Measurements from ENCODE around the gene ANKS1A.
A peak's percentile ranks its signal among the peaks of the same experiment; 100 is the strongest.

The ANKS1A gene

DNA sequence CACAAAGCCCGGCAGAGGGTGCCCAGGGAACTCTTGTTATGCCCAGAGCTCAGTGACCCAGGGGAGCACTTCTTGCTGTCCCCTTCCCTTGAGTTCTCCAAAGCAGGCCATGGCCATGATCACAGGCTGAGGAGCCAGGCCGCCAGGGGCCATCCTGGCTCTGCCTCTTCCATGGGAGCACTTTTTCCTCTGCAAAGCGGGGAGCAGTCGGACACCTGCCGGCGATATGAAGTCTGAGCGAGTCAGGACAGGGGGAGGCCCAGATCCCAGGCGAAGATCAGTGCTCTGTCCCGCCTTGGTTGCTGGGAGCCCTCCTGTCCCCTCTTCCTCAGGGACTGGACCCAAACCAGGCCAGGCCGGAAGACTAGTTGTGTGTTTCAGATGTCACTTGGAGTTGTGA is 184.2 kb downstream of the ANKS1A start:
- no peak for DNase-seq

DNA sequence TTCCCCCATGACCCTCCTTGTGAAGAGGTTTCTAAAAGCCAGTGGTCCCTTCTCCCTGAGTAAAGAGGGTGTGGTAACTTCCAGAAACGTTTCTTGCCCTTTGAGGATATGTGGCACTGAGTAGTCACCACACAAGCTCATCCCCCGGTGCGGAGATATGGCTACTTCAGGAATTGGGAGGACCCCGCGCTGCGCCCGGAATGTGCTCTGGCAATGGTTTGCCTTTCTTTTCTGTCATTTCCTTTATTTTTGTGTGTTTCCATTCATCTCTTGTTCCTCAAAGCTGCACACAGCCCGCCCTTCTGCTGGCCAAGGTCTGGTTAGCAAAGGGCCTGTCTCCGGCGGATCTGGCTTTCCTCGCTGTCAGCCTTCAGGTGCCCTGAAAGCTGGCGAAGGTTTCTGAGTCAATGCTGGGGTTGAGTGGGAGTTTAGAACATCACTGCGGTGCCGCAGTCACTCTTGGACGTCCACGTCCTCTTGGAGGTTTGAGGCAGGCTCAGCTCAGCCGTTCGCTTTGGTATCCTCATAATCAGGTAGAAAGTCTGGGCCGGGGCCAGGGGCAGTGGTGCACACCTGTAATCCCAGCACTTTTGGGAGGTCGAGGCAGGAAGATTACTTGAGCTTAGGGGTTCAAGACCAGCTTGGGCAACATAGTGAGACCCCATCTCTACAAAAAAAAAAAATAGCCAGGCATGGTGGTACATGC is 184.9 kb downstream of the ANKS1A start:
- no peak for DNase-seq

DNA sequence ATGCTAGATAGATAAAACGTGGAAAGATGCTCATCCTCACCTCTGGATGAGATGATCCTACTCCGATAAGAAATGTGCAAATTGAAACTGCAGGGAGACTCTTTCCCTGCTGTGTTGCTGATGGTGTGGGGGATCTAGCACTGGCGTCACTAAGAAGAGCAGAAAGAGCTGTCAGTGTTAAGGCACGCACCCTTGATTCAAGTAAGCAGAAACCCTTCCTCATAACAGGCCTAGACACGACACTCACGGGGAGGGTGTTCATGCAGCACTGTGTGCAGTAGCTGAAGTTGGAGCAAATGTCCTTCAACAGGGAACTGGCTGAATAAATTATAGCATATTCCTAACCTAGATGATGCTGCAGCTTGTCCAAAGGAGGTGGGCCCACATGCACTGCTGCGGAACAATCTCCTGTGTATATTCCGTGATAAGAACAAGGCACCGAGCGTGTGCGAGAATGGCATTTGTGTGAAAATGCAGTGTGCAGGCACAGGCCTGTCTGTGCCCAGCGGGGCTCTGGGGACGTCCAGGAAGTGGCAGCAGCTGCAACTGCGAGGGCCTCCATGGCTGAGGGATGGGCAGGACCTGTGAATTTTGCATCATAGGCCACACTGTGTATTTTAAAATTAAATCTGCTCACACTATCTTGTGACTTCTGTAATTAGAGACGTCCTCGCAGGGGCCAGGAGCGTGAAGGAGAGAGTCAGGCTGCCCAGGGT is 188.1 kb downstream of the ANKS1A start:
- peak; percentile 51 to 86 for DNase-seq

DNA sequence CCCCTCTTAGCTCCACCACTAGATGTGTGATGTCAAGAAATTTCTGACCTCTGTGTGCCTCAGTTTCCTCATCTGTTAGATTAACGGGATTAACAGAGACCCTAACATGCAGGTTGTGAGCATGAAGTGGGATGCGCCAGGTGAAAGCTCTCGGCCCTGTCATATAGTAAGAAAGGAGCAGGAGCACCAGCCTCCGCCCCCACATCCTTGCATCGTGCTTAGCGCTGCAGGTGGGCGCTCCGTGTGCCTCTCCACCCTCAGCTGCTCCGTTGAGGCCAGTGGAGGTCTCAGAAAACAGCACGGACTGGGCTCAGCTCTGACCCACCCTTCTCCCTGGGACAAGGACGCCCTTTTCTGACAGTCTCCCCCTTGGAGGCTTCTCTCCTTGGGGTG is 188.7 kb downstream of the ANKS1A start:
- no peak for DNase-seq

- no peak for DNase-seq
Observed at GRCh38 chr6:35078226-35078850, 189.3 kb downstream of the ANKS1A start.

DNA sequence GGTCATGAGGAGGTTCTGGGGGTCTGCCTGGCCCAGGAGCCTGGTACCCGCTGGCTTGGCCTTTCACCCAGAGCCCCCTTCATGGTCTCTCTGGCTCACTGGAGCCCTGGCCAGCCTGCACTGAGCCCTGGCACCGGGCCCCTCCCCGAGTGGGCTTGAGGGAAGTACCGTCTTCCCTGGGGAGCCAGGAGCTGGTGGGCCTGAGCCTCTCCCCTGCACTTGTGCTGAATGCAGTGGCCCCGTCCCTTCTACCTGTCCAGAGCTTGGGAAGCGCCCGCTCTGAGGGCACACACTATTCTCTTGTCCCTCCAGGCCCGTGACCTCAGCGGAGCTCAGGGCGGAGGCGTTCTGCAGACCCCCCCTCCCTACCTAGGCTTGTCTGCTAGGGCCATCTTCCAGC is 189.8 kb downstream of the ANKS1A start:
- no peak for DNase-seq

GRCh38 chr6:35079311-35080000 is 190.4 kb downstream of the ANKS1A start:
- no peak for DNase-seq

DNA sequence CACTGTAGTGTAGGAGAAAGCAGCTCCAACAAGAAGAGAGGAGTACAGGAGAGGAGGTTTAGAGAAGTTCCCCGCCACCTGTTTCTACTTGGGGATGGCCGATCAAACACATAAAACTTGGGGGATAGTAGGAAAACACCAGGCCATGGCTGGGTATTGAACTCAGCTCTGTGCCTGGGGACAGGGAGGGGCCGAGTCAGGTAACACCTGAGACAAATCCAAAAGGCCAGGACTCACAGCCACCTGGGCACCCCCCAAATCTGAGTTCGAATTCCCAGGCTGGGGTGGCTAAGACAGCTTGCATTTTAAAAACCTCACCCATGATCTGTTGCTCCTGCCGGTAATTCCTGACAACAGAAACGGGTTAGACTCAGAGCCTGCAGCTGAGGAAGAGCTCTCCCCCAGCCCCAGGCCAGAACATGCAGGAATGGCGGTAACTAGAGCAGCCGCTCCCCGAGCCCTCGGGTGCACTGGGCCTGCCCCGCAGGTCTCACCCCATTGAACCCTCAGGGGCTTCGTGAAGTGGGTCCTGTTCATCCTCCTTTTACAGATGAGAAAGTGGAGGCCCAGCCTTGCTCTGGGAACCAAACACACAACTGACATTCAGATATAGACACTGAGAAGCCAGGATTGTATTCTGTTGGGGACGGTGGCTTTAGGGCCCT is 191.1 kb downstream of the ANKS1A start:
- DNase-seq = no peak

DNA sequence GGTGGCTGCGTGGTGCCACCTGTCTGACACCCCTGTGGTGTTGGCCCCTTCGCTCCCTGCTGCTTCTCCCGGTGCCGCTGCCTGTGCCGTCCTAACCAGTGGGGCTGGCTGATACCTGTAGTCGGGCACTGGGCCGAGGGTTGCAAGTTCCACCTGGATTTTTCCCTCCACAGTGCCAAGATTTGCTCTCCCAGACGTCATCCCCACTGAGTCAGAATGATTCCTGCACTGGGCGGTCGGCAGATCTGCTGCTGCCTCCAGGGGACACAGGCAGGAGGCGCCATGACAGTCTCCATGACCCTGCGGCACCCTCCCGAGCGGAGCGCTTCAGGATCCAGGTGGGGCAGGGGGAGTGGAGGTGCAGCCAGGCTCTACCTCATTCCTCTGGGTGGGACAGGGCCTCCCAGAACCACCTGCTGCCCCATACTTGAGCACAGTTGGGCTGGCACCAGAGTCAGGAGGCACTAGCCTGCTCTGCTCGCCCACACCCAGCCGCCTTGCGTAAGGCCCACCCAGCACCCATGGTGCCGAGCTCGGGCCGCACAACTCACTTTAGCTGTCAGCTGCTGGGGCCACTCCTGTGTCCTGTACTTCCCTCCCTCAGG is 191.9 kb downstream of the ANKS1A start:
- DNase-seq = no peak

GRCh38 chr6:35081426-35081851 is 192.4 kb downstream of the ANKS1A start:
- no peak for DNase-seq

DNA sequence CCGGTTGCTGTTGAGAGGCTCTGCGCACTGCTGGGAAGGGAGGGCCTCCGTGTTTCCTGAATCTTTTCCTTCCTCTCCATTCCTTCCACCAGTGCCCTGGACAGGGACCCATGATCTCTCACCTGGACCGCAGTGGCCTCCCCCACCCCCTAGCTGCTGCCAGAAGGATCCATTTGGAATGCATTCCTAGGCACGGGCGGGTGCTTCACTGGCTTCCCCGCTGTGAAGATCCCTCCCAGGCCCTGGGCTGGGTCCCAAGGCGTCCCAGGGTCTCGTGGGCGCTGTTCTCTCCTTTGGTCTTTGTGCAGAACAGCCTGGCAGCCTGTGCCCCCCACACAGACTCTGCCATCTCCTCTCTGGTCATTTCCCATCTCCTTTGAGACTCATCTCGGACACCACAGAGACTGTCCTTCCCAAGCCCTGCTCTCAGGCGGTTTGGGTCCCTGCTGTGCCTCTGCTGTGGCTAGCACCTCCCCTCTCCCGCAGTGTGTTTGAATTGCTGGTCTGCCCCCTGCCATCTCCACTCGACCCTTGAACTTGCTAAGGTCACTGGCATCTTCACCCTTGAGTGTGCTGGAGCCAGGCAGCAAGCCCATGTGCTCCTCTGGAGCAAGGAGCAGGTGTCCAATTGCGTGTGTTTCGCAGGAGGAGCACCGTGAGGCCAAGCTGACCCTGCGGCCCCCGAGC is 193.1 kb downstream of the ANKS1A start:
- no peak for DNase-seq

GRCh38 chr6:35082733-35083403 is 193.8 kb downstream of the ANKS1A start:
- DNase-seq = no peak

GRCh38 chr6:35083507-35083906 is 194.5 kb downstream of the ANKS1A start:
- DNase-seq = no peak

DNA sequence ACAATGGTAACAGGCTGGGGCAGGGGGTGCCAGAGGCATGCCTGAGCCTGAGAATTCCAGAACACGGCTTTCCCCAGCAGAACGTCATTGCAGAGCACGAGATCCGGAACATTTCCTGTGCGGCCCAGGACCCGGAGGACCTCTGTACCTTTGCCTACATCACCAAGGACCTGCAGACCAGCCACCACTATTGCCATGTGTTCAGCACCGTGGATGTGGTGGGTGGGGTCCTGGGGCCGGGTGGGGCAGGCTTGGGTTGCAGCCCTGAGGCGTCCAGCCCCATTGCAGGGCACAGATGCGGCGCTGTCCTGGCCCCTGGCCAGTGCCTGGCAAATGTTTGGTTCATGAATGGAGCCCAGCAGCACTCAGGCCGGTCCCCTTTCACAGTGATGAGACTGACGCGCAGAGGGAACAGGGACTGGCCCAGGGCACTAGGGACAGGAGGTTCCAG is 195.0 kb downstream of the ANKS1A start:
- DNase-seq = no peak

DNA sequence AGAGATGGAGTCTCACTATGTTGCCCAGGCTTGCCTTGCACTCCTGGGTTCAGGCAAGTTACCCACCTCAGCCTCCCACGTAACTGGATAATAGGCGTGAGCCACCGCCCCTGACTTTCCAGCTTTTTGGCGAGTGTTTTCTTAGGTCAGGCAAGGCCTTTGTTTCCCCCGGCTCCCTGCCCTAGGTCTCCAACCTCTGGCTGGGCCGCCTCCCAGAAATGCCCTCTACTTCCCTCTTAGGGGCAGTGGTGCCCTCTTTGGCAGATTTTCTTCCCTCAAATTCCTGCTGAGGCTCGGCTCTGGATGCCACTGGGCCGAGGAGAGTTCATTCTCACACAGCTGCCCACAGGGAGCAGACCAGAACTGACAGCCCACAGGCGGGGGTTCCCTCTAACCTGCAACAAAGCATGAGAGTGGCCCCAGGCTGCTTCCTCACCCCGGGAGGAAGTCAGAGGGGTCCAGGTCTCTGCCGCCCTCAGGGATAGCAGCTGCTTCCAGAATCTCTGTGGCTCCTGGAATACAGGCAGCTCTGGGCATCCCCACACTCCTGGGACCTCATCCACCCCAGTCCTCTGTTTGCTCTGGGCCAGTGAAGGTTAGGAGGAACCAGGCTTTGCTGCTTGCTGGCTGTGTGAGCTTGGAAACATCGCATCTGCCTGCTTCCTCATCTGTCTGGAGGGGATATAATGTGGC is 195.6 kb downstream of the ANKS1A start:
- DNase-seq = no peak

DNA sequence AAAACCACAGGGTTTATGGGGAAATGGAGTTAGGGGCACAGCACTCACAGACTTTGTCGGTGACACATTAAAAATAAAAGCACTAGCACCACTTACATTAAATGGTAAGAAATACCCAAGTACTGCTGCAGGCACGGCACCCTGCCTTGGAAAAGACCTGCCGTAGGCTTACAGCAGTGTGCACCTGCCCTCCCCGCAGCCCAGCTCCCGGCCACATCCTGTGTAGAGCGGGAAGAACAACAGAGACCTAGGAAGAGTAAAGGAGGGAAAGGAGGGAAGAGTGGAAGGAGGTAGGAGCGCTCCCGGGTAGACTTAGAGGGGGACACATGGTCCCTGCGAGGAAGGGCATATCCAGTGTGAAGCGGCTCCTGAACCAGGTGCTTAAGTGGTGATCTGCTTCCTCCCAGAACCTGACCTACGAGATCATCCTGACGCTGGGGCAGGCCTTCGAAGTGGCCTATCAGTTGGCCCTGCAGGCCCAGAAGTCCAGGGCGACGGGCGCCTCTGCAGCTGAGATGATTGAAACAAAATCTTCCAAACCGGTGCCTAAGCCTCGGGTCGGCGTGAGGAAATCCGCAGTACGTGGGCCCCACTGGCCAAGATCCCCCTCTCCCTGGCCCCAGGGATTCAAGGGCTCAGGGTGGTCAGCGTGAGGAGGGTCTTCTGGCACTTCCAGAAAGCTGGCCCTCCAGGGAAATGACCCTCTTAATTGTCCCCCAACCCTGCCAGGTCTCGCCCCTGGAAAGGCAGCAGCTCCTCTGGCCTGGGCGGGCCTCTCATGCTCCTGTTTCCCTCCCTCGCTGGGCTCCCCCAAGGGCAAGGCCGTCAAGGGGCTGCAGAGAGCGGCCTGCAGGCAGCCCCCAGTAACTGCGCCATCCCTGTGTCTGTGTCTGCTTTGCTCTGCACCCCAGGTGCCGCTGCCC is 196.6 kb downstream of the ANKS1A start:
- DNase-seq = no peak

DNA sequence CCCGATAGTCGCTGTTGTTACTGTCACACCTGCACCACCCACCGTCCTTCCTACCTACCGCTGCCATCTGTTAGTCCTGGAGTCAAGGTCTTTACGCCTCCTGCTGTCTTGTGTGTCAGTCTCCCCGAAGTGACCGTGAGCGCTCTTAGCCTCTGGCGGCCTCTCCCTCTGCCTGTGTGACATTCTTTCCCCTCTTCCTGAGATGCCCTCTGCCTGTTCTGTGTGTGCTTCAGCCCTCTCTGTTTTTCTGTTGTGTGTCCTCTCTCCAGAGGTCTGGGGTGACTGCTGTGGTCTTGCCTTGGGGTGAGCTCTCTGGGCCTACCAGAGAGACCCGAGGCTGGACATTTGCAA is 197.2 kb downstream of the ANKS1A start:
- DNase-seq = no peak

DNA sequence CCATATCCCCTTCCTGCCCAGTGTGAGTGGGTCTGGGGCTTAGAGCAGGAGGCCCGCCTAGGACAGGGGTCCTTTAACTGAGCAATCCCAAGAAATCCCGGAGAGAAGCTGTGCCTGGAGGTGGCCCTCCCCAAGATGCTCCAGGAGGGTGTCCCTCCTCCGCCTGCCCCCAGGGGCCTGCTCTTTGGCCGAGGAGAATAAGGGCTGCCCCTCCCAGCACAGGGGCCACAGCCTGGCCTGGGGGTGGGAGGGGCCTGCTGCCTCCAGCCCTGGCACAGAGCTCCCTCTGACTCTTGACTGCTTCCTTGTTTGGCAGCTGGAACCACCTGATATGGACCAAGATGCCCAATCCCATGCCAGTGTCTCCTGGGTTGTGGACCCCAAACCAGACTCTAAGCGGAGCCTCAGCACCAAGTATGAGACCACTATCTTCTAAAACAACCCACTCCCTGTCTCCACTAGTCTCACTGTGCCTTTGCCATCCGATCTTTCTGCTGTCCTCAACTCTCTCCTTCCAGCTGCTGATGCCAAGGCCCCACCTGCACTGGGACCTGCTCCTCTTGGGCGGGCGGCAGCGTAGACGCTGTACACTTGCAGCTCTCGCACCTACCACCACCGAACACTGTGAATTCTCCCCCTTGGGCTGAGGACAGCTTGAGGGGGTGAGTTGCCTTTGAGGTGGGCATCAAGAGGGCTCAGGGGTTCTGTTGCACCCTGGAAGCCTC is 197.7 kb downstream of the ANKS1A start:
- DNase-seq = no peak
